Subcutaneous adipose tissue (tissue), 4 donors: ENCODE measurements around the gene UPF1. TPM values are rescaled to one million over a fixed set of nuclear protein-coding genes. Genes with fewer than 3 reads are reported as not detected.

Source experiments
- total RNA-seq, 4 donors: library from RNA; depleted of rRNA; stranded (reverse); fragments of >200 nt; gene quantifications; one replicate each; pipeline ENCODE4 v1.1.0, GENCODE V29; 2016
- TF ChIP-seq, protein P1 (sequence below): fragments of 450-650 bp; IDR thresholded peaks from one replicate; pipeline ENCODE4 v1.5.1; 2016; ENCODE audit warnings: low read depth, mild to moderate bottlenecking, control low read depth, antibody characterized with exemption, moderate library complexity

Gene UPF1
- total RNA-seq, 4 donors from 2014 or later, result 39.8 to 115 (median 68.3) TPM

DNA sequence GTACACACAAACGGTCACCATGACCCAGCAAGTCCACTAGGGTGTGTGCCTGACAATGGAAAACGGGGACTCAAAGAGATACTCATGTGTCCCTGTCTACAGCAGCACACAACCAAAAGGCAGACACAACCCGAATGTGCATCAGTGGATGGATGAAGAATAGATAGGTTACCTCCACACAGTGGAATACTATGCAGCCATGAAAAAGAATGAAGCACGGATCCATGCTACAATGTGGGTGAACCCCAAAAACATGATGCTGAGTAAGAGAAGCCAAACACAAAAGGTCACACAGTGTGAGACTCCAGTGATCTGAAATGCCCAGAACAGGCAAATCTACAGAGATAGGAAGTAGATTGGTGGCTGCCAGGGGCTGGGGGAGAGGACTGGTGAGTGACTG is 55.2 kb downstream of the UPF1 start:
- TF ChIP-seq, protein P1, sequence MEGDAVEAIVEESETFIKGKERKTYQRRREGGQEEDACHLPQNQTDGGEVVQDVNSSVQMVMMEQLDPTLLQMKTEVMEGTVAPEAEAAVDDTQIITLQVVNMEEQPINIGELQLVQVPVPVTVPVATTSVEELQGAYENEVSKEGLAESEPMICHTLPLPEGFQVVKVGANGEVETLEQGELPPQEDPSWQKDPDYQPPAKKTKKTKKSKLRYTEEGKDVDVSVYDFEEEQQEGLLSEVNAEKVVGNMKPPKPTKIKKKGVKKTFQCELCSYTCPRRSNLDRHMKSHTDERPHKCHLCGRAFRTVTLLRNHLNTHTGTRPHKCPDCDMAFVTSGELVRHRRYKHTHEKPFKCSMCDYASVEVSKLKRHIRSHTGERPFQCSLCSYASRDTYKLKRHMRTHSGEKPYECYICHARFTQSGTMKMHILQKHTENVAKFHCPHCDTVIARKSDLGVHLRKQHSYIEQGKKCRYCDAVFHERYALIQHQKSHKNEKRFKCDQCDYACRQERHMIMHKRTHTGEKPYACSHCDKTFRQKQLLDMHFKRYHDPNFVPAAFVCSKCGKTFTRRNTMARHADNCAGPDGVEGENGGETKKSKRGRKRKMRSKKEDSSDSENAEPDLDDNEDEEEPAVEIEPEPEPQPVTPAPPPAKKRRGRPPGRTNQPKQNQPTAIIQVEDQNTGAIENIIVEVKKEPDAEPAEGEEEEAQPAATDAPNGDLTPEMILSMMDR, result no peak

DNA sequence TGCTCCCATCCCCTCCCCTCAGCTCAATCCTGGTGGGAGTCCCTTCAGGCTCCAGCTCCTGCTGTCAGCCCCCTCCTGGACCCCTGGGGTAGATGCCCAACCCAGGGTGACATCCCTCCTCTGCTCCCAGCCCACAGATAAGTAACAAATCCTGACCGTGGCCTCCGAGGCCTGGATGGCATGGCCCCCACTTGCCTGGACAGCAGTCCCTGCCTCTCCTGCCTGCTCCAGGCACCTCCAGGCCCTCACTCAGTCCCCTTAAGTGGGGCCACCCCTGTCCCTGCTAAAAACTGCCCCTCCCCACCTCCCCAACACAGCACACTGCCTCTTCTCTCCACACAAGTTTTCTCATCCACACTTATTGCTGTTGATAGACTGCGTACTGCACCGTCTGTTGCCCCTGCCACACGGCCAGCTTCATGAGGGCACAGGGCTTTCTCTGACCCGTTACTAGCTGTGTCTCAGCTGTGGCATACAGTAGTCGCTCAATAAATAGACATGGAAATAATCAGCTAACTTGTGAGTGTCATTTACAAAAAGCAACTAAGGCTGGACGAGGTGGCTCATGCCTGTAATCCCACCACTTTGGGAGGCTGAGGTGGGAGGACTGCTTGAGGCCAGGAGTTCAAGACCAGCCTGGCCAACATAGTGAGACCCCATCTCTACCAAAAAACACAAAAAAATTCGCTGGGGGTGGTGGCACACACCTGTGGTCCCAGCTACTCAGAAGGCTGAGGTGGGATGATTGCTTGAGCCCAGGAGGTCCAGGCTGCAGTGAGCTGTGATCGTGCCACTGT is 58.4 kb downstream of the UPF1 start:
- TF ChIP-seq, protein P1, result no peak

DNA sequence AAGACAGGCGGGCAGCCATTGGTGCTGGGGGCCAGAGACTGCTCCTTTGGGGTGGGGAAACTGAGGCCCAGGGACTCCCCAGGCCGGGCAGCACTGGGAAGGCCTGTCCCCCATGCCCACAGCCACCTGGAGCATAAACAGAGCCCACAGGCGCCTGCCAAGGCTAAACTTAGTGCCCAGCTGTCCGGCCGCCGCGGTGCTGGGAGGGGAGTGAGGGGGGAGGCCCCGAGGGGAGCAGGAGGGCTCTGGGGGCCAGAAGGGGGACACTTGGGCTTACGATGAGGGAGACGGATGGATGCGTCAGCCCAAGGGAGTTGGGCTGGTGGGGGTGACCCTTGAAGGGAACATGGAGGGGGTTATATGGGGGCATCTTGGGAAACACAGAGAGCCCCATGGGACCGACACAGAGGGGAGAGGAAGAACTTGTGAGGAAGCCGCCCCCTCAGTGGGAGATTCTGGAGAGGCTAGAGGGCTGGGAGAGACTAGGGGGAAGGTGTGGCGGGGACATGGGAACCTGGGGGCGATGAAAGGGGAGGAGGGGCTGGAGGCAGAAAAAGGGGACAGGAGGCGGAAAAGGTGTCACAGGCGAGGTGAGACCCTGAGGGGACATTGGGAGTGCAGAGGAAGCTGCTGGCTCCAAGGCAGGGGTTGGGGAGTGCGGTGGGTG is 62.0 kb downstream of the UPF1 start:
- TF ChIP-seq, protein P1, result no peak

DNA sequence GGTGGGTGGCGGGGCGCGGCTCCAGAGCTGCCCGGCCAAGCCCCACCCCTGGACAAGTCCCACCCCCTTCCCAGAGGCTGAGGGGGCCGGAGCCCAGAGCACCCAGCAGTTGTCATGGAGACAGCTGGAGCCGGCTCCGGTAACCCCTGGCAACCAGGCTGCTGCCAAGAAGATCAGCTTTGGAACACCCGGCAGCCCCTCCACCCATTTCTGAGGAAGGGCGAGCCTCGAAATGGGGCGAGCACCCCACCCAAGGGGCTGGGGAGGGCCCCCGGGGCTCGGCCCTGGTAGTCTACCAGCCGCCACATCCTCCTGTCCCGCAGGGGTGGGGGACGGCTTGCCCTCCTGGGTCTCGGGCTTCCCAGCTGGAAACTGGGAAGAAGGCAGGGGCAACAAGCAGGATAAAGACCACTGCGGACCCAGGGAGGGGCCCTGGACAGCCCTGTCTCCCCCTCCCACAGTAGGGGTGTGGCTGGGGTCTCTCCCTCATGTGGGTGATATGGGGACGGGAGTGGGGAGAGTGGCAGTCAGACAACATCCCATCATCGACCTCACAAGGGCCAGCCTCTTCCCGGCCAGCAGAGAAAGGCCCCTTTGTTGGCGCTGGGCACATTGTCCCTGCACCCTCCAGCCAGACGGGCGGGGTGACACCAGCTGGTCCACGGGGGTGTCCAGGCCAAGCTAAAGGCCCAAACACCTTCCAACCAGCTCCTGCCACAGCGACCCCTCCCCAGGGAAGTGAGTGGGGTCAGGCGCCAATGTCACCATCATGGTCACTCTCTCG is 62.7 kb downstream of the UPF1 start:
- TF ChIP-seq, protein P1, result no peak

DNA sequence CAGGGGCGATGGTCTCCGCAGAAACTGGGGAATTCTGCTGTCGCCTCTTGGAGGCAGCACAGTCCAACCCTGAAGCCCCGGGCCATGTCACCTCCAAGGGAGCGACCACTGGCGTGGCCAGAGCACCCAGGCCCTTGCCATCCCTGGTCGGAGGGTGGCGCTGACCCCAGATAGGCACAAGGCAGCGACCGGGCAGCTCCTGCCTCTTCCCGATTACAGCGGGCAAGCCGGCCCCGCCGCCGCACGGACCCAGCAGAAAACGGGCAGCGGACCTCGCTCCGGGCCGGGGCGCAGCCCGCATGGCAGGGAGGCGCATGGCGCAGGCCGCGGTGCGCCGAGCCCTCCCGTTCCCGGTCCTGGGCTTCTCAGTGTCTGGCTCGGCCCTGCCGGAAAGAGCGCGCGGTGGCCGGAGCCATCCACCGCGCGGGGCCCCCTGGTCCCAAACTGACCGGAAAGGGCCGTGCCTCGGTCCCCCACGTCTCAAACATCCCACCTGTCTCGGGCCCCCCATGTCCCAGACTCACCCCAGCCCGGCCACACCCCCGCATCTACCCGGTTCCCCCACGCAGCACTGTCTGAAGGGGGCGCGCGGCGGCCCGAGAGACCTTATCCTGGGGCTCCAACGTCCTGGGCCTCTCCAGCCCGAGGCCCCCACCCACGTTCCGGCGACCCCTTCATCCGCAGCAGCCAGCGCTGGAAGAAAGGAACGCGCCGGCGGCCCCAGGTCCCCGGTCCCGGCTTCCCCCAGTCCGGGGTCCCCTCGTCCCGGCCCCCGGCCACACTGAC is 63.5 kb downstream of the UPF1 start:
- TF ChIP-seq, protein P1, result no peak

DNA sequence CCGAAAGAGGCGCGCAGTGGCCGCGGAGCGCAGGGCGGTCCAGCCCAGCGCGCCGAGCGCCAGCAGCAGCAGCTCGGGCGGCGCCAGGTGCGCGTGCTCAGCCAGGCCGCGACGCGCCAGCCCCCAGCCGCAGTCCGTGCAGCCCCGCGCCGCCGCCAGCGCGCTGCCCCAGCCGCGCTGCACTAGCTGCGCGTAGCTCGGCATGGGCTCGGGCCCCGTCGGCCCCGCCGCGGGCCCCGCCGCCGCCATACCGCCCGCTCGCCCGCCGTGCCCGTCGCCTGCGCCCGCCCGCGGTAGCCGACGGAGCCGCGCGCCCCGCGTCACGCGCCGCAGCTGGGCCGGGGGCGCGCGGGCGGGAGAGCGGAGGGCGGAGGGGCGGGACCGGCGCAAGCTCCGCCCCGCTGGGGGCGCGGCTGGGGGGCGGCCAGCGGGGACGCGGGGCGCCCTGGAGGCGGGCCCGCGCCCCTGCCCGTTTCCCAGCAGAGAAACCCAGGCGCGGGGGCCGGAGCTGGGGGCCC is 64.1 kb downstream of the UPF1 start, which contains the start of gene CERS1:
CERS1 (minus strand) TSS at position 335 of the 518 bp plus-strand sequence; CDS start at position 249, 86 bp downstream.
- TF ChIP-seq, protein P1, result no peak
